HL-60/S4 (cell line): Measurements from ENCODE around the gene ARHGEF16.

ENCODE experiments used
- in situ Hi-C: fragments of 300-500 bp; cut with MboI; formaldehyde crosslinking; loops from 2 replicates; pipeline ENCODE4 v1.14.3; 2022; ENCODE audit warnings: low sequenced_read_pairs

Gene ARHGEF16

GRCh38 chr1:3420218-3420951 lies 34.1 kb upstream of the ARHGEF16 start:
- in situ Hi-C loops = loop anchor here (10.0 kb wide), 1 partner anchor 416 kb away; no protein-coding TSS in a partner anchor

DNA sequence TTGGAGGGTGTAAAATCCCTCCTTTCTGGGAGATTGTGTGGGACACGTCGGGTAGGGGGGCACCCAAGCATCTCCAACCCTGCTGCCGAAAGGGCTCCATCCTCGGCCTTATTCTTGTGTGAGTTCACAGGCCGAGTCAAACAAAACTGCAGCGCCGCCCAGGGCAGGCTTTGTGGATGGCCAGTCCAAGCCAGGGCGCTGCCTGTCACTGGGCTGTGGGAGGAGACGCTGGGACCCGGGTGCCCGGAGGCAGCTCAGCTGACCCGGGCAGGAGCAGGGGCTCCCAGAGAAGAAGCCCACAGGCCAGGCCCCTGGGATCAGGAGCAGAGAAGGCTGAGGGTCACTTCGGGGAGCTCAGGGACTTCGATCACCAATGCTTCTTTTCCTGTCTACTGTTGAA lies 31.8 kb upstream of the ARHGEF16 start:
- in situ Hi-C loops = loop anchor here (10.0 kb wide), 1 partner anchor 418 kb away; no protein-coding TSS in a partner anchor

- in situ Hi-C loops = loop anchor here (10.0 kb wide), 1 partner anchor 419 kb away; no protein-coding TSS in a partner anchor
Observed at GRCh38 chr1:3423245-3423829, 31.1 kb upstream of the ARHGEF16 start.

DNA sequence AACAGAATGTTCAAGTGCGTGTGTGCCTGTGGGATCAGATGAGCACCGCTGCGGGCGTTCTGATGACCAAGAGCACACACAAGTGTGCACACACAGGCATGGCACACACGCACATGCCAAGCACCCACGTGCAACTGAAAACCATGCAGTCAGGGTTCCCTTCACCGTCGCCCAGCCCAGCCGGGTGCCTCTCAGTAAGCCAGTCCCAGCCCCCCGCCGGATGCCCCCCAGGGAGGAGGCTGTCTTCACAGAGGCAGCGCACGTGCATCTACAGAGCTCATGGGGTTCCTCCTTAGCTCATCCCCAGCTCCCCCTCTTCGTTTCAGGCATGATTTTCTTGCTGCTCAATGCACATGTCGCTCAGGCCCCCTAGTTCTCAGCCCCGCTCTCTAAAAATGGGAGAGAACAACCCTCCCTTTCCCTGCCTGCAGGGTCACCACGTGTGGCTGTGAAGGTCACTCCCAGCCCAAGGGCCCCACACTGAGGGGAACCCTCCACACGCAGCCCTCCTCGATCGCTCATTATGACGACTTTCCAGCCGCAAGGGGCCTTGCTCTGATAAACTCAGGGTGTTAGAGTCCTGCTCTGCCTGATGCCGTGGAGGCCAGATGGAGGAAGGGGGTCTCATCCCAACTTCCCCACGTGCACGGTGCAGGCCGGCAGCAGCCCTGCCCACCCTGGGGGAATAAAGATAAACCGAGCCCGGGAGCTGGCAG lies 30.4 kb upstream of the ARHGEF16 start:
- in situ Hi-C loops = loop anchor here (10.0 kb wide), 1 partner anchor 419 kb away; no protein-coding TSS in a partner anchor

DNA sequence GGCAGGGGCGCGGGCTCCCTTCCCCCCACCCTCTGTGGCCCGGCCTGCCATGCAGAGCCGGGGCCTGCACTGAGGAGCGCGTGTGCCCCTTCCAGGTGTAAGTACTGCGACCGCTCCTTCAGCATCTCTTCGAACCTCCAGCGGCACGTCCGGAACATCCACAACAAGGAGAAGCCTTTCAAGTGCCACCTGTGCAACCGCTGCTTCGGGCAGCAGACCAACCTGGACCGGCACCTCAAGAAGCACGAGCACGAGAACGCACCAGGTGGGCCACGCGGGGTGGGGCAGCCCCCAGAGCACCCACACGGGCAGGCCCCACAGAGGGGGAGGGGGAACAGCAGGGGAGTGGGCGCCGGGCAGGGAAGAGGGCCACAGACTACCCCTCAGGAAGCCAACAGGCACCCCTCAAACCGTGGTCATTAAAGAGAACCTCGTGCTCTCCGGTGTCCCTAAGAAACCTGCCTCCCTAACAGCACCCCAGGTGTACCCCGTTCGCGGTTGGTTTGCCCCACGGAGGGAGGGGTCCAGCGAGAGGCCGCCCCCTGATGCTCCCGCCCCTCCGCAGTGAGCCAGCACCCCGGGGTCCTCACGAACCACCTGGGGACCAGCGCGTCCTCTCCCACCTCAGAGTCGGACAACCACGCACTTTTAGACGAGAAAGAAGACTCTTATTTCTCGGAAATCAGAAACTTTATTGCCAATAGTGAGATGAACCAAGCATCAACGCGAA lies 28.8 kb upstream of the ARHGEF16 start:
- in situ Hi-C loops = loop anchor here (10.0 kb wide), 1 partner anchor 421 kb away; no protein-coding TSS in a partner anchor

GRCh38 chr1:3426956-3427535 lies 27.4 kb upstream of the ARHGEF16 start:
- in situ Hi-C loops = loop anchor here (10.0 kb wide), 1 partner anchor 422 kb away; no protein-coding TSS in a partner anchor

GRCh38 chr1:3427711-3428704 lies 26.5 kb upstream of the ARHGEF16 start:
- in situ Hi-C loops = loop anchor here (10.0 kb wide), 1 partner anchor 423 kb away; no protein-coding TSS in a partner anchor

GRCh38 chr1:3428899-3429298 lies 25.6 kb upstream of the ARHGEF16 start:
- in situ Hi-C loops = loop anchor here (10.0 kb wide), 1 partner anchor 424 kb away; no protein-coding TSS in a partner anchor

DNA sequence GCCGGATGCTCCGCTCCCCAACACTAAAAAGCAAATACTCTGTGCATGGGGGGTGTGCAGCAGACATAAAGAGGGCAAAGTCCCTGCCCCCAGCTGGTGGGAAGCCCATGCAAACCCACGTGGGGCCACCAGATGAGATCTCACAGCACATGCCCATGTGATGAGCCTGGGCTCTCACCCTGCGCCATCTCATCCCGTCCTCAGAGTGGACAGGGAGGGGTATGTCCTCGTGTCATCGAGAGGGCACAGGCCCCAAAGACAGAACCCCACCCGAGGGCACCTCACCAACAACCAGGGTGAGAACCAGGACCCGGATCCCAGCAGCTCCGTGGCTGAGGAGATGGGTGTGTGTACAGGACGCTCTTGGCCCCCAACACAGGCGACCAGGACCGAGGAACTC lies 25.1 kb upstream of the ARHGEF16 start:
- in situ Hi-C loops = loop anchor here (10.0 kb wide), 1 partner anchor 425 kb away; no protein-coding TSS in a partner anchor

DNA sequence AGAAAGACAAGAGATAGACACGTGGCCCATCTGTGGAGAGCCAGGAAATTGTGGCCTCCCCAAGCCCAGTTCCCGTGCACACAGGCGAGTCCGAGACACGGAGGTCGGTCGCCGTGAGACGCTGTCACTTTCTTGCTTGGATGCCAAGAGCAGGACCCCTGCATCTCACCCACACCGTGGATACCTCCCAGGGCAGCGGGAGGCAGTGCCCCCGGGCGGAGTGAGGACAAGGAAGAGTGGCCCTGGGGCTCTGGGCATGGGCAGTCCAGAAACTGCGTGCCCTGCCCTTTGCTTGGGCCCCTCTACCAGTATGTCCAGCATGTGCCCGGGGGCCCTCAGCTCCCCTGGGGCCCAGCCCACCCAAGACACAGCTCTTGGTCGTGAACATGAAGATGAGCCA lies 24.7 kb upstream of the ARHGEF16 start:
- in situ Hi-C loops = loop anchor here (10.0 kb wide), 1 partner anchor 425 kb away; no protein-coding TSS in a partner anchor

DNA sequence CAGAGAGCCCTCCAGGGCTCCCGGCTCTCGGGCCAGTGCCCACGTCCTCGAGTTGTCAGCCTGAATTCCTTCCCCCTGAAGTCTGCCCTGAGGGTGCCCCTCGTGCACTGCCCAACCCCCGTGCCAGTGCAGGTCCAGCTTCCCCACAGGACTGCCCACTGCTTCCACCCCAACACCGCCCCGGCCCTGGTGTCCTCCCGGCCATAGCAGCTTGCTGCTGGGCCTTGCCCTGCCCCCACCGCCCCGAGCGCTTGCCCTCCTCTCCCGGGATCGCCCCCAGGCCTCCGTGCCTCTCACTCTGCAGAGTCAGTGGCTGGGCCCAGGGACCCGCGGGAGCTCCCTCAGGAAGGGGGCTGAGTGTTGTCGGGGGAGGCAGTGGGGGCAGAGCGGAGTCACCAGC lies 24.1 kb upstream of the ARHGEF16 start:
- in situ Hi-C loops = no loop called here

GRCh38 chr1:3430820-3431219 lies 23.6 kb upstream of the ARHGEF16 start:
- in situ Hi-C loops = no loop called here

DNA sequence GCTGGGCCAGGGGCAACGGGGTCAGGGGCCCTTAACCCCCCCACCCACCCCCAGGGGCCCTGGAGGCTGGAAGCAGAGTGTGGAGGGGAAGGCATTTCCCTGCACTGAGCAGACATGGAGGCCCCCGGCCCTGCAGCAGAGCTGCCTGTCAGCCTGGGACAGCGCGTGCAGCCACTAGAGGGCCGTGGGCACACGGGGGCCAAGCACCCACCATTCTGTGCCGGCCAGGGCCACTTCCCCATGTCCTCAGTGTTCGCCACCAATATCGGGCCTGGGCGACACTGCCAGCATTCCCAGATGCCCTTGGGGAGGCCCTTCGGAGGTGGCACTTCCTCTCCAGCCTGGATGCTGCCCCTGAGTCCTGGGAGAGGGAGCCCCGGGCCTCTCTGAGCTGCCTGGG lies 23.2 kb upstream of the ARHGEF16 start:
- in situ Hi-C loops = no loop called here

DNA sequence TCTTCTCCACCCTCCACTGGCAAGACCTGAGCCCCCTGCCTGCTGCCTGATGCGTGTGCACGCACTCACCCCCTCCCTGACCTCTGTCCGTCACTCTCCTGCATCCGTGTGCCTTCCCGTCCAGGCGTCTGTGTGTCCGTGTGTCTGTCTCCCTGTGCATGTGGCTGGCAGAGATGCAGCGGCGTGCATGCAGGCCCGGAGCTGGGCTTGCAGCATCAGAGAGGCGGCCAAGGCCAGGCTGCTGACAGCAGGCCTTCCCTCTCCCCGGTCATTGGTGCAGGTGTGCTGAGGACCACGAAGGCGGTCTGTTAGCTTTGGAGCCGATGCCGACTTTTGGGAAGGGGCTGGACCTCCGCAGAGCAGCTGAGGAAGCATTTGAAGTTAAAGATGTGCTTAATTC lies 22.8 kb upstream of the ARHGEF16 start:
- in situ Hi-C loops = no loop called here

- in situ Hi-C loops = no loop called here
Observed at GRCh38 chr1:3432306-3432705, 22.2 kb upstream of the ARHGEF16 start.

GRCh38 chr1:3433076-3433475 lies 21.4 kb upstream of the ARHGEF16 start:
- in situ Hi-C loops = no loop called here

DNA sequence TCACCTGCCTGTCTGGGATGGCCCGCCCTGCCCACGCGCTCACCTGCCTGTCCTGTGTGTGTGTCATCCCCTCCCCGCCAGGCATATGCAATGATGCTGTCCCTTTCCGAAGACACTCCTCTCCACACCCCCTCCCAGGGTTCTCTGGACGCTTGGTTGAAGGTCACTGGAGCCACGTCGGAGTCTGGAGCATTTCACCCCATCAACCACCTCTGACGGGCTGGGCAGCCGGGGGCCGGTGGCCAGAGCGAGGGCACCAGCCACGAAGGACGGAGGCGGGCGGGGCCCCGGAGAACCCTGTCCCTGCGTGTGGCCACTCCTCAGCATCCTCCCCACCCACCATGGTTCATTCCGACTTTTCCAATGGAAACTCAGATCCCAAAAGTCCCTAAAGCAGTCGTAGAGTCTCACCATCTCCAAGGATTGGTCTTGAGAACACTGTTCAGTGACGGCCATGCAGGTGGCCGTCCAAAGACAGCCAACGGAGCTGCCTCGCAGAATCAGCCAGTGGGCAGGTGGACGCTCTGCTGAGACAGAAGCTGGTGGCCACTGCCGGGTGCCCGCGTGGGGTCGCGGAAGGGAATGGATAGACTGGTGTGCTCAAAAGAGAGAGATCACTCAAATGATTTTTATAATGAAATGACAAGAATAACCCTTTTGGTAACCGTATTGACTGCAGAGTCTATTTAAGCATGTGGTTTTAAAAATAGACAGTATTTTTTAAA lies 20.7 kb upstream of the ARHGEF16 start:
- in situ Hi-C loops = no loop called here

DNA sequence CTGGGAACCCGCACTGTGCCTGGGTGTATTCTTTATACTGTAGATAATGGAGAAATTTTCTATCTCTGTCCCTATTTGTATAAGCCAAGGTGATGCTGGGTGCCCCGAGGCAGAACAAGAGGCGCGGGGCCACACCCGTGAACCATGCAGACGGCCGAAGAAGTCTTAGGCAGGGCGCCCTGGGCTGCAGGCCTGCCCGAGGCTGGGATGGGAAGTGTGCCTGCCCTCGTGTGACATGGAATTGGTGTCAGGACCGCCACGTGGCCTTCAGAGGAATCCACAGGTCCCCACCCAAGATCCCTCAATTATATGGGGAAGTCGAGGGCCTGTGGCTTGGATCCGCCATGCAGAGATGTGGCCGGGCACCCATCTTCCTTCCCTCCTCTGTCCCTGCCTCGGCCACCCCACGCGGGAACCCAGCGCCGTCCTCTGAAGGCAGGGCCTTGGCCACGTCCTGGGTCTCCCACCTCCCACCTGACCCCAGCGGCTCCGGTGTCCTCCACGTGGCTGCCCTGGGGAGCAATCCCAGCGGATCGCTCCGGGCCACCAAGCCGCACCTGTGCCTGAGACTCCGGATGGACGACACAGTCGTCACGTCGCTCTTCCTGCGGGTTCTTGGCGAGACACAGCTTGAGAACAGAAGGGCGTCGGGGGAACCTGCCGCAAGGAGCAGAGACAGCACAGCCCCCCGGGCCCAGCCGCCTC lies 19.9 kb upstream of the ARHGEF16 start:
- in situ Hi-C loops = no loop called here
